ENCODE data around the gene GNPTAB.
A peak's percentile ranks its signal among the peaks of the same experiment; 100 is the strongest.
"Not testable (repeated sequence)": the region's sequence is repeated elsewhere in the genome, so short reads cannot be mapped to it uniquely, and the experiment has no call there.

GNPTAB gene

DNA sequence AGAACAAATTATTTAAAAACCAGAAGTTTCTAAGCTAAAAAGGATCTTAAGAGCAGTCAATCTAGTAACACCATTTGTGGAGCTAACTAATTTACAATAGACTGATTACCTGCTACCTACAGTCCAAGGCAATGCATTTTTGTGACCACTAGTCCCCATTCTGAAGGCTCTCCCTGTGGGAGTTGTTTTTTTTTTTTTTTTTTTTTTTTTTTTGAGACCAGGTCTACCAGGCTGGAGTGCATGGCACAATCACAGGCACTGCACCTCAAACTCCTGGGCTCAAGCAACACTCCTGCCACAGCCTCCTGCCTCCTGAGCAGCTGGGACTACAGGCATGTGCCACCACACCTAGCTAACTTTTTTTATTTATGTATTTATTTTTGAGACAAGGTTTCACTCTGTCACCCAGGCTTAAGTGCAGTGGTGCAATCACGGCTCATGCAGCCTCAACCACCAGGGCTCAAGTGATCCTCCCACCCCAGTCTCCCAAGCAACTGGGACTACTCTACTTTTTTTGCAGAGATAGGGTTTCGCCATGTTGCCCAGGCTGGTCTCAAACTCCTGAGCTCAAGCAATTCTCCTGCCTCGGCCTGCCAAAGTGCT is 3.9 kb downstream of the GNPTAB start:
- TF ChIP-seq, protein P1, sequence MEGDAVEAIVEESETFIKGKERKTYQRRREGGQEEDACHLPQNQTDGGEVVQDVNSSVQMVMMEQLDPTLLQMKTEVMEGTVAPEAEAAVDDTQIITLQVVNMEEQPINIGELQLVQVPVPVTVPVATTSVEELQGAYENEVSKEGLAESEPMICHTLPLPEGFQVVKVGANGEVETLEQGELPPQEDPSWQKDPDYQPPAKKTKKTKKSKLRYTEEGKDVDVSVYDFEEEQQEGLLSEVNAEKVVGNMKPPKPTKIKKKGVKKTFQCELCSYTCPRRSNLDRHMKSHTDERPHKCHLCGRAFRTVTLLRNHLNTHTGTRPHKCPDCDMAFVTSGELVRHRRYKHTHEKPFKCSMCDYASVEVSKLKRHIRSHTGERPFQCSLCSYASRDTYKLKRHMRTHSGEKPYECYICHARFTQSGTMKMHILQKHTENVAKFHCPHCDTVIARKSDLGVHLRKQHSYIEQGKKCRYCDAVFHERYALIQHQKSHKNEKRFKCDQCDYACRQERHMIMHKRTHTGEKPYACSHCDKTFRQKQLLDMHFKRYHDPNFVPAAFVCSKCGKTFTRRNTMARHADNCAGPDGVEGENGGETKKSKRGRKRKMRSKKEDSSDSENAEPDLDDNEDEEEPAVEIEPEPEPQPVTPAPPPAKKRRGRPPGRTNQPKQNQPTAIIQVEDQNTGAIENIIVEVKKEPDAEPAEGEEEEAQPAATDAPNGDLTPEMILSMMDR (IDR thresholded peaks at IDR 0.05) = no peak
- Mint-ChIP-seq H3K36me3 (ENCODE audit: low read depth) (no peaks in the 10 kb centered on the region), H3K27me3 (ENCODE audit: low read depth, poor library complexity) (peaks cover 14% of the 10 kb centered on the region), H3K9me3 (no peaks in the 10 kb centered on the region), H3K4me3 (no peak overlapping the region), H3K4me1 (peaks cover 14% of the 10 kb centered on the region), H3K27ac (no peak overlapping the region)
- no peak for DNase-seq

DNA sequence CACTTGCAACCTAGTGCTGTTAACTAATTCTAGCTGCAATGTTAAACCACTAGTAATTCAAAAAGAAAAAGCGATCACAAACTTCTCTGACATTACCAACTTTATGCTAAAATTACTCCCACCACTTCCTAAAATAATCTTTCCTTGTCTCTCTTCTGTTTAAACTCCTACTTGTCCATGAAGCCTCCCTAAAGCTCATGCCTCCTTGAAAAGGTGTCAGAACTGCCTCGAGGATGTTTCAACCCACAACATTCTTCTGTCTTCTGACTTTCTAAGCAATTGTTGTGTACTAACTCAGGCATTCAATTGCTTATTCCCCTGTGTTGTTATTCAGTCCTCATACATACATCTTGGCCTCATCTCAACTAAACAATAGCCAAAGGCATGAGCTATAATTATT is 5.9 kb downstream of the GNPTAB start:
- peaks cover 8% of the 10 kb centered on the region for H3K27me3 Mint-ChIP-seq (ENCODE audit: low read depth, poor library complexity)
- H3K4me1 Mint-ChIP-seq = peaks cover 9% of the 10 kb centered on the region
- H3K36me3 Mint-ChIP-seq (ENCODE audit: low read depth) = no peaks in the 10 kb centered on the region
- H3K4me3 Mint-ChIP-seq = no peak overlapping the region
- H3K9me3 Mint-ChIP-seq = no peaks in the 10 kb centered on the region
- no peak for DNase-seq
- H3K27ac Mint-ChIP-seq = no peak overlapping the region
- TF ChIP-seq, protein P1 (IDR thresholded peaks at IDR 0.05) = no peak

DNA sequence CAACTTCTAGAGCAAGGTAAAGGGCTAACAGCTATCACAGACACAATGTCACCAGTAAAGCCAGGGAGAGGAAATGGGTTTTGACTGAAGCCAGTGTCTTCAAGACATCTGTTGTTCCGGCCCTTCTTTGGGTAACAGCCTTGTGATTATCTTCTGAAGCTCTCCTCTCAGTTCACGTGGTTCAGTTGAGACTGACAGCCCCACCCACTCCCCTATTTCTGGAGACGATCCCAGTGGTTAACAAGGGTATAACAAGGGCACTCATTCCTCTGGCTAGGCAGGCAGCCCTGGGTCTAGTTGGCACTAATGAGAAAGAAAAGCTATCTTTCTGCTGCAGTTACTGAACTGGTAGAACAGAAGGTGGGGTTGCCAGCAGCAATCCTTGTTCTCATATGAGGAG is 6.9 kb downstream of the GNPTAB start:
- H3K36me3 Mint-ChIP-seq (ENCODE audit: low read depth) = no peaks in the 10 kb centered on the region
- H3K4me3 Mint-ChIP-seq = no peak overlapping the region
- peak; percentile 7 for DNase-seq
- peaks cover 9% of the 10 kb centered on the region for H3K4me1 Mint-ChIP-seq
- no peaks in the 10 kb centered on the region for H3K27me3 Mint-ChIP-seq (ENCODE audit: low read depth, poor library complexity)
- peaks cover 6% of the 10 kb centered on the region for H3K9me3 Mint-ChIP-seq
- no peak overlapping the region for H3K27ac Mint-ChIP-seq
- TF ChIP-seq, protein P1 (IDR thresholded peaks at IDR 0.05) = peak; percentile 11

DNA sequence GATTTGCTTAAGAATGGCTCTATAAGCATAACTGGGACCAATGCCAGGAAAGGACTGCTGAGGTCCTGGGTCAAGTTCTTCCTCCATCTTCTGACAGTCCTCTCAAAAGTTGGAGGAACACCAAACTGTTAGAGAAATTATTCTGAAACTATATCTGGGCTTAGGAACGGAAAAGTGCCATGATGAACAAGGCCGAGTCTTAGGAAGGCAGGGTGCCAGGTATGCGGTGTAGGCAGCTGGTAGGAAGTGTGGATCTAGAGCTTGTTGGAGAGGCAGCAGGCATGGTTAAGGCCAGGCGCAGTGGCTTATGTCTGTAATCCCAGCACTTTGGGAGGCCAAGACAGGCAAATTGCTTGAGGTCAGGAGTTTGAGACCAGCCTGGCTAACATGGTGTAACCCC is 7.7 kb downstream of the GNPTAB start:
- Mint-ChIP-seq H3K27me3 (ENCODE audit: low read depth, poor library complexity) (no peaks in the 10 kb centered on the region), H3K9me3 (peaks cover 11% of the 10 kb centered on the region), H3K4me3 (no peak overlapping the region)

DNA sequence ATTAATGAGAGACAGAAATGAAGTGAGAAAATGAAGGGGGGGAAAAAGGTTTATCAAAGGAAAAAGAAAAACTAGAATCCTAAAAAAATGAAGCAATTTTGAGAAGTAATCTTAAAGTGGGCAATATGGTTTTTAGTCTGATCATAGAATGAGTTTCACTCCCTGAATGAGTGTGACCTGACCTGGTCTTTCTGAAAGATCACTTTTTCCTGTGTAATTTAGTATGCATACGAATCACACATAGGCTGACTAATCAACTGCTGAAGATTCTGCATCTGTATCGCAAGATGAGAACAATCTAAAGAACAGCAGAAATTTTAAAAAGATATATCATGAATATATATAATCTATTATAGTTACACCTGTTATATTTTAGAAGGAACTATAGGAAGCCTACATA is 11.3 kb downstream of the GNPTAB start:
- no peak overlapping the region for H3K4me3 Mint-ChIP-seq
- no peak for DNase-seq
- H3K36me3 Mint-ChIP-seq (ENCODE audit: low read depth) = no peaks in the 10 kb centered on the region
- TF ChIP-seq, protein P1 (IDR thresholded peaks at IDR 0.05) = no peak
- no peak overlapping the region for H3K27ac Mint-ChIP-seq
- peaks cover 5% of the 10 kb centered on the region for H3K4me1 Mint-ChIP-seq
- H3K27me3 Mint-ChIP-seq (ENCODE audit: low read depth, poor library complexity) = no peaks in the 10 kb centered on the region
- peaks cover 25% of the 10 kb centered on the region for H3K9me3 Mint-ChIP-seq

More for the DNA sequence above, 7.7 kb downstream of the GNPTAB start:
- H3K4me1 Mint-ChIP-seq = peaks cover 9% of the 10 kb centered on the region
- no peak for DNase-seq
- TF ChIP-seq, protein P1 (IDR thresholded peaks at IDR 0.05) = no peak
- H3K27ac Mint-ChIP-seq = no peak overlapping the region
- no peaks in the 10 kb centered on the region for H3K36me3 Mint-ChIP-seq (ENCODE audit: low read depth)

DNA sequence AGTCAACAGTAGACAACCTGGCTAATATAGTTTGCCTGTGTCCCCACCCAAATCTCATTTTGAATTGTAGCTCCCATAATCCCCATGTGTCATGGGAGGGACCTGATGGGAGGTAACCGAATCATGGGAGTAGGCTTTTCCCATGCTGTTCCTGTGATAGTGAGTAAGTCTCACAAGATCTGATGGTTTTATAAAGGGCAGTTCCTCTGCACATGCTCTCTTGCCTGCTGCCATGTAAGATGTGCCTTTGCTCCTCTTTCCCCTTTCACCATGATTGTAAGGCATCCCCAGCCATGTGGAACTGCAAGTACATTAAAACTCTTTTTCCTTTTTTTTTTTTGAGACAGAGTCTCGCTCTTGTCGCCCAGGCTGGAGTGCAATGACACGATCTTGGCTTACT is 12.1 kb downstream of the GNPTAB start:
- not testable (repeated sequence) for H3K4me3 Mint-ChIP-seq; H3K27ac Mint-ChIP-seq; H3K36me3 Mint-ChIP-seq (ENCODE audit: low read depth); H3K4me1 Mint-ChIP-seq; DNase-seq; H3K27me3 Mint-ChIP-seq (ENCODE audit: low read depth, poor library complexity)
- peaks cover 25% of the 10 kb centered on the region for H3K9me3 Mint-ChIP-seq

All from nephron progenitor cell (in vitro differentiated cells).